ENCODE data around the gene SMAD3. TPM values are rescaled to one million over a fixed set of nuclear protein-coding genes. Genes with fewer than 3 reads are reported as not detected.

SMAD3 gene
- total and polyA plus RNA-seq, 10 of the 15 experiments (the other 5 are each of a cell fraction or from before 2014, with no cell fraction given): 5.6 to 43.2 (median 16.0) TPM

GRCh38 chr15:67147396-67147949 lies 82.1 kb downstream of the SMAD3 start:
- Histone ChIP-seq H3K9ac (ENCODE audit: control insufficient read depth, insufficient read depth, low read length) (no peak overlapping the region), H2AFZ (ENCODE audit: control insufficient read depth, low read depth, low read length) (no peak overlapping the region), H3K4me2 (ENCODE audit: control insufficient read depth, insufficient read depth) (no peak overlapping the region), H4K20me1 (ENCODE audit: control insufficient read depth, insufficient read depth) (peaks cover 11% of the 10 kb centered on the region), H3K4me1 (ENCODE audit: control insufficient read depth, insufficient read depth, low read length) (peaks cover 14% of the 10 kb centered on the region), H3K27me3 (replicated peaks in 1 of 2; ENCODE audit: control insufficient read depth in 2 of 2, insufficient read depth in 2 of 2, low read length in 1 of 2) (no peaks in the 10 kb centered on the region), H3K36me3 (ENCODE audit: control insufficient read depth in 2 of 2, insufficient read depth in 2 of 2, low read length in 1 of 2) (no peaks in the 10 kb centered on the region; a peak in 3 of 4 replicates), H3K79me2 (ENCODE audit: control insufficient read depth, insufficient read depth, low read length) (peaks cover 36% of the 10 kb centered on the region), H3K27ac (ENCODE audit: control insufficient read depth, insufficient read depth) (no peak overlapping the region), H3K9me3 (replicated peaks; ENCODE audit: control insufficient read depth, insufficient read depth, low read length) (no peaks in the 10 kb centered on the region), H3K4me3 (no peak overlapping the region)
- intact Hi-C loops (cut with micrococcal nuclease; ENCODE audit: unreplicated experiment) (no loop called here), in situ Hi-C loops (cut with MboI) (no loop called here)
- DNase-seq (ENCODE audit: low read depth, low spot score): no peak
- ChIA-PET RAD21 (ENCODE audit: unreplicated experiment) (no interaction called here), SMC1A (ENCODE audit: uncharacterized antibody, unreplicated experiment) (interaction anchor here (1.2 to 2.3 kb wide), 3 partner anchors 13 to 93 kb away, joined by 3 to 10 read pairs (median 4); no protein-coding TSS in a partner anchor), POLR2A (interaction anchor here (0.6 to 1.2 kb wide), 2 partner anchors 74 to 1125 kb away, joined by 3 to 4 read pairs; no protein-coding TSS in a partner anchor), CTCF (interaction anchor here (1.6 kb wide), 1 partner anchor 30 kb away, joined by 3 read pairs; no protein-coding TSS in a partner anchor)
- no peak for FAIRE-seq
- no TSS peak for BruUV-seq (replicated peaks)
- TF ChIP-seq MTA3 (IDR thresholded peaks at IDR 0.05; ENCODE audit: borderline replicate concordance, low read length) (no peak), IRF4 (IDR thresholded peaks at IDR 0.05; ENCODE audit: low read depth, low read length) (no peak), POLR2AphosphoS5 (IDR thresholded peaks at IDR 0.05; ENCODE audit: low read length) (no peak), BACH1 (IDR thresholded peaks at IDR 0.05; ENCODE audit: borderline replicate concordance) (no peak), GATAD2B (conservative IDR thresholded peaks at IDR 0.05; ENCODE audit: low read depth) (no peak), MYC (IDR thresholded peaks at IDR 0.05; ENCODE audit: insufficient read depth, insufficient read length, insufficient replicate concordance, low read length, severe bottlenecking) (no peak), CEBPZ (IDR thresholded peaks at IDR 0.05; ENCODE audit: low read depth, low read length) (no peak), NFYA (IDR thresholded peaks at IDR 0.05; ENCODE audit: borderline replicate concordance, low read depth, low read length) (no peak), RAD51 (IDR thresholded peaks at IDR 0.05) (no peak), POU2F2 (IDR thresholded peaks at IDR 0.05; ENCODE audit: borderline replicate concordance, low read depth, low read length) (no peak), SMARCA5 (IDR thresholded peaks at IDR 0.05) (no peak), YY1 (IDR thresholded peaks at IDR 0.05; ENCODE audit: low read depth, low read length) (no peak)
- 98% methylated on average over 7 of the region's 7 CpGs for WGBS (ENCODE audit: insufficient coverage, insufficient replicate concordance, low lambda C conversion rate, missing lambda C conversion rate)
- no peak for ATAC-seq
